ENCODE measurements around the gene CSAD. TPM values are rescaled to one million over a fixed set of nuclear protein-coding genes. Genes with fewer than 3 reads are reported as not detected.

Gene CSAD
- polyA plus RNA-seq, 3 donors = 28.9 to 34.0 (median 31.1) TPM

DNA sequence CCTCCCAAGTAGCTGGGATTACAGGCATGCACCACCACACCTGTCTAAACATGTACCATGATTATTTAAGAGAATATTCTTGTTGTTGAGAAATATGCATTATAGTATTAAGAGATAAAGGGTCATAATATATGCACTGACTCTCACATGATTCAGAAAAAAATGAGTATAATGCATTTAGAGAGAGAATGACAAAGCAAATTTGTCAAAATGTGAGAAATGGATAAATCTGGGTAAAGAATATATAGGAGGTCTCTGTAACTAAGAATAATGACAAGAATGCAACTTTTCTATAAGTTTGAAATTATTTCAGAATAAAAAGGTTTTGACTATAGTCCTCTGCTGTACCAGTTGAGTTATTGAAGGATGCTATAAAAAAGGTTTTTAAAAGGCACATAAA, 28.3 kb downstream of the CSAD start:
- DNase-seq (ENCODE audit: low read depth in 3 of 3, low spot score in 2 of 3) = no peak

DNA sequence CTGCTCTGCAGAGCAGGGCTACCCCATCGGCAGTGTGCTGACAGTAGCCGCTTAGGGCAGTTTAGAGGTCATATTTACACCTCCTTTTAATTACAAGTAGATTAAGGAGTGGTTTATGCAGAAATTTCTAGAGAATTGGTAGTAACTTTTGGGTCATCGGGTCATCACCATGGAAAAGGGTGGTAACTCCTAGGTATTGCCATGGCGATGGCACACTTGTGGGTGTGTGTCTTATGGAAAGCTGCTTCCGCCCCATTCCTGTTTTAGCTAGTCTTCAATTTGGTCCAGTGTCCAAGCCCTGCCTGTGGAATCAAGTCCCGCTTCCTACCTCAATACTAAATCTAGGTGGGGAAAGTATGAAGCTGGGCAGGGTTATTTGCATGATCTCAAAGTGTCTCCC, 29.7 kb downstream of the CSAD start:
- no peak for DNase-seq (ENCODE audit: low read depth in 3 of 3, low spot score in 2 of 3)

DNA sequence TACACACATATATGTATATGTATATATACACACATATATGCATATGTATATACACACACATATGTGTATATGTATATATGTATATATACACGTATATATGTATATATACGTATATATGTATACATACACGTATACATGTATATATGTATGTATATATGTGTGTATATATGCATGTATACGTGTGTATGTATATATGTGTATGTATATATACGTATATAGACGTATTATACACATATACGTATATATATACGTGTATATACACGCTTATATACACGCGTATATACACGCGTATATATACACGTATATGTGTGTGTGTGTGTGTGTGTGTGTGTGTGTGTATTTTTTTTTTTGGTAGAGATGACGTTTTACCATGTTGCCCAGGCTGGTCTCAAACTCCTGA, 33.1 kb downstream of the CSAD start:
- DNase-seq (ENCODE audit: low read depth in 3 of 3, low spot score in 2 of 3) = no peak

DNA sequence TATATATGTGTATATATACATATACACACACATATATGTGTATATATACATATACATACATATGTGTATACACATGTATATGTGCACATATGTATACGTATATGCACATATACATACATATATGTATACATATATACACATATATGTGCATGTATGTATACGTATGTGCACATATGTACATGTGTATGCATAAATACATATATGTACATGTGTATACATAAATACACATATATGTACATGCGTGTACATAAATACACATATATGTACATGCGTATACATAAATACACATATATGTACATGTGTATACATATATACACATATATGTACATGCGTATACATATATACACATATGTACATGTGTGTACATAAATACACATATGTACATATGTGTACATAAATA, 33.5 kb downstream of the CSAD start:
- DNase-seq (ENCODE audit: low read depth in 3 of 3, low spot score in 2 of 3) = no peak

DNA sequence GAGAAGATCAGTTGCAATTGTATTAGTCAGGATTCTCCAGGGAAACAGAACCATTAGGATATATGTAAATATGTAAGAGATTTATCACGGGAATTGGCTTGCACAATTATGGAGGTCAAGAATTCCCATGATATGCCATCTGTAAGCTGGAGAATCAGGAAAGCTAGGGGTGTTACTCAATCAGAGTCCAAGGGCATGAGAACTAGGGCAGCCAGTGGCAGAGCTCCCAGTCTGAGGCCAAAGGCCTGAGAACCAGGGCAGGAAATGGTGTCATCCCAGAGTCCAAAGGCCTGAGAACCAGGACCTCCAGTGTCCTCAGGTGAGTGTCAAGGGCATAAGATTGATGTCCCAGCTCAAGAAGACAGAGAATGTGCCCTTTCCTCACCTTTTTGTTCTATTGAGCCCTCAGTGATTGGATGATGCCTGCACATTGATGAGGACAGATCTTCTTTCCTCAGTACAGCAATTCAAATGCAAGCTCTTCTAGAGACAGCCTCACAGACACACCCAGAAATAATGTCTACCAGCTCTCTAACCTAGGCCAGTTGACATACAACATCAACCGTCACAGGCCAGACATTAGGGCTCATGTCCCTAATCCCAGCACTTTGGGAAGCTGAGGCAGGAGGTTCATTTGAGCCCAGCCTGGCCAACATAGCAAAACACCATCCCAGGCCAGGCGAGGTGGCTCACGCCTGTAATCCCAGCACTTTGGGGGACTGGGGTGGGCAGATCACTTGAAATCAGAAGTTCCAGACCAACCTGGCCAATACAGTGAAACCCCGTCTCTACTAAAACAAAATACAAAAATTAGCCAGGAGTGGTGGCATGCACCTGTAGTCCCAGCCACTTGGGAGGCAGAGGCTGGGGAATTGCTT, 35.1 kb downstream of the CSAD start:
- no peak for DNase-seq (ENCODE audit: low read depth in 3 of 3, low spot score in 2 of 3)

DNA sequence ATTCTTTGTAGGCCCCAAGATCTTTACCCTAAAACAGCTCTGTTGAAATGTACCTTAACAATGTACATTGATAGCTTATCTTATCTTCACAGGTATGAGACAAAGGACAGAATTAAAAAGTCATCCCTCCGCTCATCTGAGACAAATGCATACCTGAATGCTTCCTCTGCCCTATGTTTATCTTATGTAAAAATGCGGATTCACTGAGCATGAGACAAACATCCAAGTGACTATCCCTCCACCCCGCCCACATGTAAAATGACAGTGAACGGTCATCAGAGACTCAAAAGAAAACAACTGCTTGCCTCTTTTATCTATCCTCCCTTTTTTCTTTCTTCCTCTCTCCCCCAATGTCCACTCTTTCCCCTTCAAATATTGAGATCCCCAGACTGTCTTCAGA, 37.4 kb downstream of the CSAD start:
- DNase-seq (ENCODE audit: low read depth in 3 of 3, low spot score in 2 of 3) = no peak

DNA sequence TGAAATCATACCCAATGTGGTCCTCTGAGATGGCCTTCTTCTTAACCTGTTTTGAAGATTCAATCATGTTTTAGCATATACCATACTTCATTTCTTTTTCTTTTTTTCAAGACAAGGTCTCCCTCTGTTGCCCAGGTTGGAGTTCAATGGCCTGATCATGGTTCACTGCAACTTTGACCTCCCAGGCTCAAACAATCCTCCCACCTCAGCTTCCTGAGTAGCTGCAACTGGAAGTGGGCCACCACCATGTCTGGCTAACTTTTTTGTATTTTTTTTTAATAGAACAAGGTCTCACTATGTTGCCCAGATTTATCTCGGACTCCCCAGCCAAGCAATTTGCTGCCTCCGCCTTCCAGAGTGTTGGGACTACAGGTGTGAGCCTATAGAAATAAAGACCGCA, 47.0 kb downstream of the CSAD start:
- DNase-seq (ENCODE audit: low read depth in 3 of 3, low spot score in 2 of 3) = no peak

DNA sequence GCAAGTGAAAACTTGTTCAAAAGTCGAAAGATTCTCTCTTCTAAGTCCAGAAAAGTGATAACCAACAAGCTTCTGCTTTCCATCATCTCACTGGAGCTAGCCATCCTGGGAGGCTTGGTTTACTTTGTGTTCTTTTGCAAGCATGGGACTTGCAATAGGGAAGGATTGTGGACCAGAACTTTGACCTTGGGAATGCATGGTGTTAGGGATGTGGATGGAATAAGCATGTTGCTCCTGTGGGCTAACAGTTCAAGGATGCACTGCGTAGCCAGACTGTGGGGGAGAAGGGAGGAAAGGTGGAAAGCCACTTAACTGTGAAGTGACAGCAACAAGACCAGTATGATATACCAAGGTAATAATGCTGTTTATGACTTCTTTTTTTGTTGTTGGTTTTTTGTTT, 48.9 kb downstream of the CSAD start:
- no peak for DNase-seq (ENCODE audit: low read depth in 3 of 3, low spot score in 2 of 3)

DNA sequence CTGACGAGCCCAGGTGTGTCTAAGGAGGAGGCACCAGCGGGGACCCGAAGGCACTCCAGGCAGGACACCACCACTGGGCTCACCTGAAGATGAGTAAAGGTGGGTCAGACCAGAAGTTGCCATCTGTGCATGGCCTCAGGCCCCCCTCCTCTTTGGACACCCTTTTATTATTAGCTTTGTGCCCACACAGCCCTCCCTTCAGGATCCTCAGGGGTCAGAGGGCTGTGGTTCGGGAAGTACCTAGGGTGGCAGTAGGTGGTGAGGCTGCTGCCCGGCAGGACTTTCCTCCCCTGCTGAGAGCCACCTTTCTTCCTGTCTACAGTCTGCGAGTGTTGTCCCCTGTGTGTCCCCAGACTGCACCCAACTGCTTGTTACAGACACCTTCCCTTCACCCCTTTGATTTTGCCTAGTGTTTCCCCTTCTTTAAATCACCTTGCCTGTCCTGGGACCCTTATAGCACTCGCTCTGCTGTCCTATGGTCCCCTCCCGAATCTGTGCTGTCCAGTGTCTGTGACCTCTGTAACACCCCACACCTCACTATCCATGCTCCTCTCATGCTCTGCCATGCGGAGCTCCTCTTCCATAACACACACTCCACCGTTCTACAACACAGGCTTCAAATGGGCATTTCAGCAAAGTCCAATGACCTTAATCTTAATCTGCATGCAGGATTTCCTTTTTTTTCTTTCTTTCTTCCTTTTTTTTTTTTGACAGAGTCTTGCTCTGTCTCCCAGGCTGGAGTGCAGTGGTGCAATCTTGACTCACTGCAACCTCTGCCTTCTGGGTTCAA, 51.8 kb downstream of the CSAD start:
- DNase-seq (ENCODE audit: low read depth in 3 of 3, low spot score in 2 of 3) = no peak

DNA sequence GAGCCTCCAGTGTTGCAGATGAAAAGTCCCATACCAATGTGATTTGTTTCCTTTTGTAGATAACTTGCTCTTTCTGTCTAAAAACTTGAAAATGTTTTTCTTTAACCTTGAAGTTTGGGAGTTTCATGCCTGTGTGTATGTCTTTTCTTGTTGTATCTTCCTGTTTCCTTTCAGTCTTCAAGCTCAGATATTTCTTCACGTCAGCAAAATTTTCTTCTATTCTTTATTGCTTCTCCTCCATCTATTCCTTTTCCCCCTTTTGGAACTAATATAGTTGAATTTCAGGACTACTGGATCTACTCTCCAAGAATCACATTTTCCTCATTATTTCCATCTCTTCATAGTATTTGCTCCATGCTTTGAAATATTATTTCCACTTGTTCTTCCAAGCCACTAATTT, 53.6 kb downstream of the CSAD start:
- no peak for DNase-seq (ENCODE audit: low read depth in 3 of 3, low spot score in 2 of 3)

DNA sequence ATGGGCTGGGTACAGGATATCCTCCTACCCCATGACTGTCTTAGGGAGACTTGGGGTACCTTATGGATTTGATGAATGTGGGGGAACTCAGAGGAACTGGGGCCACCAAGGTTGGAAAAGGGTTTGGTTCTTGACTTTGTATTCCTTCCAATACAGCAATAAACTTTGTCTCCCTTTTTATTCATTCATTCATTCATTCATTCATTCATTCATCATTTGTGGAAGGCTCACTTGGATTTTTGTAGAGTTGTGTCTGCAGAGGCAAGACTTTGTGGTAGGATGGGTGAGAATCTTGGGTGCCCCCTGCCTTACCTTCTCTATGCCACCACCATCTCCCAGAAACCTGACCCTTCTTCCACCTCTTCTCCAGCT, 56.4 kb downstream of the CSAD start:
- DNase-seq (ENCODE audit: low read depth in 3 of 3, low spot score in 2 of 3) = no peak

DNA sequence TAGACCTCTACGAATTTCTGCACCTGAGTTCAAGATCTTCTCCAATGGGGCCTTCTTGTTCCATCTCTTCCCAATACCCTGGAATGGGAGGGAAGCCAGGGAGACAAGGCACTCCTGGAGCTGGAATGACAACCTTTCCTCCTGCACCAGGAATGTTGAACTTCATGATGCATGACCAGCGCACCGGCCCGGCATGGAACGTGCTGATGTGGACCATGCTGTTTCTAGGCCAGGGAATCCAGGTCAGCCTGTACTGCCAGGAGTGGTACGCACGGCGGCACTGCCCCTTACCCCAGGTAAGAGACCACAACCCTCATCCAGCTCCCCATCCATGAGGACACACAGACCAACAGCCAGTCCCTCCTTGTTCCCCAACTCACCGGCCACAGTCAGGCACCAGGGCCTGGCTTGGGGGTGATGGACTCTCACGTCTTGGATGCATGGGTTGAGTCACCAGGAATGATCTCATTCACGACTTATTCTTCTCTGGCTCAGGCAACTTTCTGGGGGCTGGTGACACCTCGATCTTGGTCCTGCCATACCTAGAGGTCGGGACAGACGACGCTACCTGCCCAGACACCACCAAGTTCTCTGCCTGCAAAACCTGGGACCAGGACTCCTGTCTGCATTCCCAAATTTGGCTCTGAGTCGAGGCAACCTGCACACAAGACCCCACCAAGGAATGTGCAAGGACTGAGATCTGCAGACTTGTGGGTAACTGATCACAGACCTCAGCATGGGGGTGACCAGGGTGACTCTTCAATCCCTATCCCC, 57.0 kb downstream of the CSAD start:
- DNase-seq (ENCODE audit: low read depth in 3 of 3, low spot score in 2 of 3) = no peak

DNA sequence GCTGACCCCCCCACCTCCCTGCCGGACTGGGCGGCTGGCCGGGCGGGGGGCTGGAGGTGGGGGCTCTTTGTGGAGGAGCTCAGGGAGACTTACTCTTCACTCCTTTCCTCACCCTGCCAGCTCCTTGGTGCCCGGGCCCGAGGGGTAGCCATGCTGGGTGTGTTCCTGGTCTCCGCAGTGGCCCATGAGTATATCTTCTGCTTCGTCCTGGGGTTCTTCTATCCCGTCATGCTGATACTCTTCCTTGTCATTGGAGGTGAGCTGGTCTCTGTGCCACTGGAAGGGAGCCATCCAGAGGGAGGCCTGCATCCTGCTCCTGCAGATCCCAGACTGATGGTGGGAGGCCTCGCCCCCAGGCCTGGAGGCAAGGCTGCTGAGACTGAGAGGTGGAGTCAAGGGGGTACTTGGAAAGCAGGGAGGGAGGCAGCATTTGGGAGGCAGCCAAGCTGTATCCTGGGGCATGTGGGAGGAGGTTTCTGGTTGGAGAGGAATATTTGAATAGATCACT, 57.7 kb downstream of the CSAD start:
- no peak for DNase-seq (ENCODE audit: low read depth in 3 of 3, low spot score in 2 of 3)

DNA sequence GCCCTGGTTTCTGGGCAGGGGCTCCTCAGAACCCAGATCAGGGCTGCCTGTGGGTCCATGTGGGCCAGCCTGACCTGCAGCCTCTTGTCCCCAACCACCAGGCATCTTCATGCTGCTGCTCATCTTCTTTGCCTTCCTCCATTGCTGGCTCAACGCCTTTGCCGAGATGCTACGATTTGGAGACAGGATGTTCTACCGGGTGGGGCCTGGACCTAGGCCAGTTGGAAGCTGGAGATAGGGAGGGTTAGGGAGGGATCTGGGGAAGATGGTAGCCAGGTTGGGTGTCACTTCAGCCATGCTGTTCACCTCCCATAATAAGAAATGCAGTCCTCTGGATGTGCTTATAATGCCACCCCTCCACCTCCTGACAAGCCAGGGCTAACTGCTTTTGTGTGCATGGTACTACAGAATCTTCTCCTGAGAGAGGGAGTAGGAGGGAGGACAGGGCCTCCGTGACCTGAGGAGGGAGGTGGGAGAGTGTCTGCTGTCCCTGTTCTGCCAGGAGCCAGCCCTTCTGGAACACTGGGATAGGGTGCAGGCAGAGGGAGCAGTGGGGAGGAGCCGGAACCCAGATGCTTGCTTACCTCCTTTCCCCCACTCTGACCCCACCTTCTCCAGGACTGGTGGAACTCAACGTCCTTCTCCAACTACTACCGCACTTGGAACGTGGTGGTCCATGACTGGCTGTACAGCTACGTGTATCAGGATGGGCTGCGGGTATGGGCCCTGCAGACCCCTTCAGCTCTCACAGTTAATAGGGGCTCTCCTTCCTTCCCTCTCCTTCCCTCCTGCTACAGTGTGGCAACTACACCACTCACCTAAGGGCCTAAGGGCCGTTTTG, 59.8 kb downstream of the CSAD start:
- no peak for DNase-seq (ENCODE audit: low read depth in 3 of 3, low spot score in 2 of 3)

DNA sequence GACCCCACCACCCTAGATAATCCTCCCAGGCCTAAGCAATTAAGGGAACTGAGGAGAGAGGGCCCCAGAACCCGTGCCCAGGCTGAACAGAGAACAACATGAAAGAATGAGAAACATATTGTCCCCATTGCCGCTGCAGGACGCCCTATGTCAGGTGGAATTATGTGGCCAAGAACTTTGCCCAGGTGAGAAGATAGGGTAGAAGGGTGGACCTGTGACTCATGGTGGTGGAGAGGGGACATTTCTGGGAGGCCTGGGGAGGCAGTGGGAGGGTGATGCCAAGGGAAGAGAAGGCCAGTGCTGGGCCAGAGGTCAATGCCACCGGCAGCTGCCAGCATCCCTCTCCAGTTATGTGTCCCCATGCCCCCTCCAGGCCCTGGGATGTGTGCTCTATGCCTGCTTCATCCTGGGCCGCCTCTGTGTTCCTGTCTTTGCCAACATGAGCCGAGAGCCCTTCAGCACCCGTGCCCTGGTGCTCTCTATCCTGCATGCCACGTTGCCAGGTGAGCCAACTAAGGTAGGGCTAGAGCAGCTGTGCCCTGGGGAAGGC, 61.9 kb downstream of the CSAD start:
- DNase-seq (ENCODE audit: low read depth in 3 of 3, low spot score in 2 of 3) = no peak

DNA sequence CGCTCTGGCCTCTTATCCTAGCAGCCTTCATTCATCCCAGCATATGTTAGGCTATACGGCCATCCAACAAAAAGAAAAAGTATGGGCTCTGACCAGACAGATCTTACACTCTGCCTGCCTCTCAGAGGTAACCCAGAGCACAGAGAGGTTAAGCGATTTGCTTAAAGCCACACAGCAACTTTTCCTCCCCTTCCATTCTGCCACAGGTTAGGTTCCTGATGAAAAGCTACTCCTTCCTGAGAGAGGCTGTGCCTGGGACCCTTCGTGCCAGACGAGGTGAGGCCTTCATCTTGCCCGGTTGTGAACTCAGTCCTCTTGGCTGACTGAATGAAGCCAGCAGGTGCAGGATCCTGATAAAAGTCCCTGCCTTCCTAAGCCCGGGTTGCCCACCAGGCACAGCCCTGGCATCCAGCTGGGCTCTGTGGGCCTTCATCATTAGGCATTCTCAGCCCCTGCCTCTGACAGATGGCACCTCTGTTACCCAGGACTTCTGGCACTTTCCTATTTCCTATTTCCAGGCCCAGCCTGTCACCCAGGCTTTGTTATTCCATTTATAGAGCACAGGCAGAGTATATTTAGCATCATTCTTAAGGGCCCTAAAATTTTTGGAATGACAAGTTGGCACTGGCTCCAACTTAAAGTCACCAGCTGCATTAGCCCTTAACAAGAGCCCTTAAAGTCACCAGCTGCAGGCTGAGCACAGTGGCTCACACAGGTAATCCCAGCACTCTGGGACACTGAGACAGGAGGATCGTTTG, 64.7 kb downstream of the CSAD start:
- no peak for DNase-seq (ENCODE audit: low read depth in 3 of 3, low spot score in 2 of 3)

DNA sequence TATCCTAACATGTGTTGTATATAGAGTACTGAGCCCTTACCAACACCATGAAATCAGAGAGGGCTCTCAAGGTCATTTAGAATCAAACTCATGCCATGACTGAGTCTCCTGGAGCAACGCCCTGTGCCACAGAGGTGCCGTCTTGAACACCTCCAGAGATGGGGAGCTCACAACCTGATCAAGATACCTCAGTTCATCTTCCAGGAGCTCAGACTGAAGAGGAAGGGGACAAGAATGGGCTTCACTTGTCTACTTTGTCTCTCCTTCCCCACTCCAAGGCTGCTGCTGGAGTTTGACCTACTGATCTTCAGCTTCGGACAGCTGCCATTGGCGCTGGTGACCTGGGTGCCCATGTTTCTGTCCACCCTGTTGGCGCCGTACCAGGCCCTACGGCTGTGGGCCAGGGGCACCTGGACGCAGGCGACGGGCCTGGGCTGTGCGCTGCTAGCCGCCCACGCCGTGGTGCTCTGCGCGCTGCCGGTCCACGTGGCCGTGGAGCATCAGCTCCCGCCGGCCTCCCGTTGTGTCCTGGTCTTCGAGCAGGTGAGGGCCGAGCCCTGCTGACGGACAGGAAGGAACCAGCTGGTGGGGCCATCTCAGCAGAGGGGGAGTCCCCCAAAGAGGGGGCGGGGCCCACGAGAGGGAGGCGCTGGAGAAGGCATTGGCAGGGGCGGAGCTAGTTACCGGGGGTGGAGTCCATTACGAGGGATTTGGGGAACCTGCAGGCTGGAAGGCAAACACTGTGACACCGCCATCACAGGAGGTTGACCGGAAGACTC, 65.4 kb downstream of the CSAD start:
- no peak for DNase-seq (ENCODE audit: low read depth in 3 of 3, low spot score in 2 of 3)

DNA sequence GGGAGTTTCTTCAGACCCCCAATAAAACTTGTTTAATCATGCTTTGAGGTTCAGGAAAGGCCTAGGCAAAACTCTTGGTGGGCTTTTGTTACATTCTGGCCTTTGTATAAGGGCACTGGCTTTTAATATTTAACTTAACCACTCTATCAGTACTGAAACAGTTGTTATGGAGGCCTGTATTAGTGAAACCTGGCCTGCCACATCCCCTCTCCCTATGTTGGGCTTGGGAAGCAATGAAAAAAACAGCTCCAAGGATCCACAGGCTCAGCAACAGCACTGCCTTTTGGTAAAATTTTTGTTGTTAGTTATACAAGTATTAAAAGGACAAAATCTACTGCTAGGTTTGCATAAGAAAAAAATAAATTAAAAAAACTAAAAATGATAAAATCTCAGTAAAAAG, 66.8 kb downstream of the CSAD start:
- DNase-seq (ENCODE audit: low read depth in 3 of 3, low spot score in 2 of 3) = no peak

All from right renal cortex interstitium (tissue), 3 donors.